Measurements from ENCODE around the gene SENP8. TPM values are rescaled to one million over a fixed set of nuclear protein-coding genes. Genes with fewer than 3 reads are reported as not detected.

The SENP8 gene
- total and polyA plus RNA-seq, 2 of the 4 experiments (the other 2 are of a cell fraction), result 1.6 to 2.9 TPM

- Histone ChIP-seq H2AK9ac (replicated peaks; ENCODE audit: low read depth, low read length, poor library complexity) (no peak overlapping the region), H3K18ac (ENCODE audit: low read depth, low read length) (no peak overlapping the region), H3K36me3 (ENCODE audit: control insufficient read depth, insufficient read depth, low read length) (no peaks in the 10 kb centered on the region), H3K4me1 (ENCODE audit: control insufficient read depth, insufficient read depth, low read length) (no peaks in the 10 kb centered on the region), H2BK15ac (ENCODE audit: low read depth, low read length) (no peak overlapping the region), H3K23ac (ENCODE audit: low read depth, low read length) (no peak overlapping the region), H2BK5ac (ENCODE audit: low read depth, low read length, poor library complexity, severe bottlenecking) (no peak overlapping the region), H3K4me2 (ENCODE audit: low read depth, low read length) (no peak overlapping the region), H3K9me3 (ENCODE audit: control insufficient read depth, insufficient read depth, low read length) (no peaks in the 10 kb centered on the region), H2AFZ (replicated peaks; ENCODE audit: low read length, poor library complexity) (no peak overlapping the region), H4K8ac (ENCODE audit: low read depth in 2 of 2, low read length in 2 of 2) (no peak overlapping the region), H3K9me1 (ENCODE audit: insufficient read depth, low read length) (no peaks in the 10 kb centered on the region), H4K5ac (ENCODE audit: low read depth, low read length) (no peak overlapping the region), H3K14ac (replicated peaks; ENCODE audit: low read depth, low read length) (no peak overlapping the region), H2AK5ac (ENCODE audit: low read depth, low read length) (no peak overlapping the region), H2BK20ac (ENCODE audit: low read depth, low read length) (no peak overlapping the region), H3K27ac (ENCODE audit: insufficient read depth, low read length) (no peak overlapping the region), H2BK120ac (ENCODE audit: low read depth, low read length) (no peak overlapping the region), H3K4ac (ENCODE audit: low read depth, low read length) (no peak overlapping the region), H3K9ac (ENCODE audit: low read depth, low read length) (no peak overlapping the region), H3K79me1 (ENCODE audit: low read depth in 1 of 2, low read length in 2 of 2) (no peaks in the 10 kb centered on the region; a peak in 1 of 4 replicates), H3K4me3 (ENCODE audit: insufficient read depth, low read depth, low read length) (no peak overlapping the region), H4K91ac (ENCODE audit: insufficient read depth, low read depth, low read length) (no peak overlapping the region), H3K27me3 (ENCODE audit: control insufficient read depth, insufficient read depth, low read length) (no peaks in the 10 kb centered on the region), H3K56ac (ENCODE audit: extremely low read depth, insufficient read depth, low read length) (no peak overlapping the region), H4K20me1 (ENCODE audit: insufficient read depth, low read length) (no peaks in the 10 kb centered on the region)
- no peak for DNase-seq
- no CpG with 5 or more reads among the region's 4 CpGs for WGBS, 2 experiments (ENCODE audit: extremely low coverage in 2 of 2, insufficient read length in 1 of 2)
- intact Hi-C loops (cut with micrococcal nuclease), result no loop called here
- in situ Hi-C loops (cut with MboI; ENCODE audit: low sequenced_read_pairs), result no loop called here
- TF ChIP-seq MAZ (IDR thresholded peaks at IDR 0.05; ENCODE audit: borderline replicate concordance, low read depth, low read length) (no peak), CHD1 (IDR thresholded peaks at IDR 0.05; ENCODE audit: low read depth, low read length) (no peak), POLR2A (IDR thresholded peaks at IDR 0.05; ENCODE audit: low read depth, low read length) (no peak), SMC3 (IDR thresholded peaks at IDR 0.05; ENCODE audit: low read depth, low read length) (no peak), FOS (IDR thresholded peaks at IDR 0.05; ENCODE audit: low read depth, low read length) (no peak), ELK1 (IDR thresholded peaks at IDR 0.05; ENCODE audit: borderline replicate concordance, low read depth, low read length) (no peak), RAD21 (IDR thresholded peaks at IDR 0.05; ENCODE audit: low read length) (no peak), CTCF (conservative IDR thresholded peaks at IDR 0.05; ENCODE audit: low read depth, low read length) (no peak), MXI1 (IDR thresholded peaks at IDR 0.05; ENCODE audit: borderline replicate concordance, low read depth, low read length) (no peak)
- CTCF ChIA-PET, result no interaction called here
- POLR2A ChIA-PET (ENCODE audit: unreplicated experiment), result no interaction called here
- no peak for ATAC-seq (ENCODE audit: low read depth)
- dilution Hi-C loops (cut with HindIII; ENCODE audit: low sequenced_read_pairs, unreplicated experiment), result no loop called here
- BruUV-seq (replicated peaks), result no TSS peak
Measured at GRCh38 chr15:72130272-72130671, 12.1 kb downstream of the SENP8 start.

Data from IMR-90 (cell line).